Sigmoid colon (tissue), 7 donors: ENCODE measurements around the gene HAND1. TPM values are rescaled to one million over a fixed set of nuclear protein-coding genes. Genes with fewer than 3 reads are reported as not detected.
A peak's percentile ranks its signal among the peaks of the same experiment; 100 is the strongest.

ENCODE experiments used
- DNase-seq: peaks from one replicate; pipeline ENCODE4 v3.0.0-alpha.2; 2019
- H3K27ac ChIP-seq, 4 donors: fragments of 200-600 bp; sonication (generic); one replicate each; pipeline ENCODE4 v1.5.1; 2016 to 2019; ENCODE audit warnings: mild to moderate bottlenecking in 1 of 4
- H3K27me3 ChIP-seq, 3 donors: fragments of 200-600 bp; sonication (generic); one replicate each; pipeline ENCODE4 v1.5.1; 2019; ENCODE audit warnings: mild to moderate bottlenecking in 1 of 3
- H3K36me3 ChIP-seq, 4 donors: fragments of 200-600 bp; sonication (generic); one replicate each; pipeline ENCODE4 v1.5.1; 2016 to 2019
- H3K4me1 ChIP-seq, 4 donors: fragments of 200-600 bp; sonication (generic); one replicate each; pipeline ENCODE4 v1.5.1; 2017 to 2019
- H3K4me3 ChIP-seq, 4 donors: fragments of 200-600 bp; sonication (generic); one replicate each; pipeline ENCODE4 v1.5.1; 2017 to 2019; ENCODE audit warnings: mild to moderate bottlenecking in 2 of 4, moderate library complexity in 1 of 4
- H3K9me3 ChIP-seq, 4 donors: fragments of 200-600 bp in 3 of 4; sonication (generic) in 3 of 4; one replicate each; pipeline versions ENCODE4 v1.5.1 to v1.6.1; 2013 to 2019
- EP300 ChIP-seq, 4 donors: sonication (generic); formaldehyde crosslinking; IDR thresholded peaks; one replicate each; pipeline ENCODE4 v1.6.1; 2017; ENCODE audit warnings: antibody characterized with exemption in 4 of 4
- POLR2A ChIP-seq, 2 donors: fragments of 450-650 bp; IDR thresholded peaks; one replicate each; pipeline ENCODE4 v1.6.1; 2016; ENCODE audit warnings: antibody characterized with exemption in 2 of 2, mild to moderate bottlenecking in 2 of 2, moderate library complexity in 2 of 2
- POLR2AphosphoS5 ChIP-seq, 4 donors: sonication (generic); formaldehyde crosslinking; IDR thresholded peaks; one replicate each; pipeline ENCODE4 v1.6.1; 2017; ENCODE audit warnings: antibody characterized with exemption in 4 of 4
- WGBS, 2 donors: extraction: QIAGEN DNeasy Blood & Tissue Kit; methylation state at CpG; one replicate each; pipeline ENCODE4 v1.1.7; 2013; 5-methylcytosine and 5-hydroxymethylcytosine counted together
- intact Hi-C: fragments of 100-400 bp; cut with DNase I; formaldehyde crosslinking; loops from one replicate; pipeline ENCODE4 v1.15.1; 2023
- polyA plus RNA-seq, 3 donors: library from polyadenylated mRNA; stranded (reverse); fragments of 200-250 nt; gene quantifications; one replicate each; pipeline ENCODE4 v1.2.3, GENCODE V29; 2013
- total RNA-seq, 4 donors: library from RNA; depleted of rRNA; stranded (reverse); fragments of >200 nt; gene quantifications; one replicate each; pipeline ENCODE4 v1.1.0, GENCODE V29; 2016
- TF ChIP-seq, protein P1 (sequence below), 4 experiments: fragments of 450-650 bp in 3 of 4; fragments of 200-600 bp in 1 of 4; IDR thresholded peaks; one replicate each; pipeline ENCODE4 v1.5.1; 2016 to 2019; ENCODE audit warnings: antibody characterized with exemption in 4 of 4, mild to moderate bottlenecking in 3 of 4, moderate library complexity in 2 of 4
- donor health status: healthy with polysubstance abuse.
- donor health status: Bipolar disorder and iron deficiency.
- donor health status: healthy.

HAND1 gene
- total and polyA plus RNA-seq, 7 donors = 2.4 to 69.2 (median 46.0) TPM; not detected in 1

DNA sequence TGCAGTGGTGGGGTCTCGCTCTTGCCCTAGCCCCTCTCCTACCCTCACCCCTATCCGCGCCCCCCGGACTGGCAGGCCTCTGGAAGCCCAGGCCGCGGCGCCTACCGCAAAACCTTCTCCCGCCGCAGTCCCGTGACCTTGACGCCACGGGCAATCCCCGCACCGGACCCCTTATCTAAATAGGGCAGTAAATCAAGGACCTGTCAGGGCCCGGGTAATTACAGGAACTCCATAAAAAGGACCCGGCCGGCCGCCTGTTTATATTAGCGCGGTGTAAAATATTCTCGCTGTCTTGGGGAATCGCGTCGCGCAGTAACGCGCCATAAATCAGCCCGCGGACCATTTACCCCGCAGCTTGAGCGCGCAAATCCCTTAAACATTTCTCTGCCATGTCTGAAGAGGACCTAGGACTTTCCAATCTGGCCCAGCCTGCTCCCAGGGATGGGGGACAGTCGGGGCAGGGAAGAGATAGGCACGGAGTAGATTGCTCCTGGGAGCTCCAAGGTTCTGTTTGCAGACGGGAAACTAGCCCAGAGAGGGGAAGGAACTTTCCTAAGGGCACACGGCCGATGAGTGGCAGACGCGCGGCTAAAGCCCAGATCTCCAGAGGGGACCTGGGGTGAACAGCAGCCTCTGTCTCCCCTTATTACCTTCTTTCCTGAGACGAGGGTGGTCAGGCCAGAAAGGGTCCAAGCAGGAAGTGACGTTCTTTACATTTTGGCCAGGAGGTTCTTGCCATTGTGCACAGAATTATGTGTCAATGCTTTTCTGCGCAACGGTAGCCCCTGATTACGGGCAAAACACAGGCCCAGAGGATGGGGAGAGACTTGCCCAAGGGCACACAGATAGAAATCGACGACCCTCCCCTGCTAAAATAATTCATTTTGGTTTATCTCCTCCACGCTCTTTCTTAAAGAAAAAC lies 4.8 kb upstream of the HAND1 start:
- TF ChIP-seq, protein P1, sequence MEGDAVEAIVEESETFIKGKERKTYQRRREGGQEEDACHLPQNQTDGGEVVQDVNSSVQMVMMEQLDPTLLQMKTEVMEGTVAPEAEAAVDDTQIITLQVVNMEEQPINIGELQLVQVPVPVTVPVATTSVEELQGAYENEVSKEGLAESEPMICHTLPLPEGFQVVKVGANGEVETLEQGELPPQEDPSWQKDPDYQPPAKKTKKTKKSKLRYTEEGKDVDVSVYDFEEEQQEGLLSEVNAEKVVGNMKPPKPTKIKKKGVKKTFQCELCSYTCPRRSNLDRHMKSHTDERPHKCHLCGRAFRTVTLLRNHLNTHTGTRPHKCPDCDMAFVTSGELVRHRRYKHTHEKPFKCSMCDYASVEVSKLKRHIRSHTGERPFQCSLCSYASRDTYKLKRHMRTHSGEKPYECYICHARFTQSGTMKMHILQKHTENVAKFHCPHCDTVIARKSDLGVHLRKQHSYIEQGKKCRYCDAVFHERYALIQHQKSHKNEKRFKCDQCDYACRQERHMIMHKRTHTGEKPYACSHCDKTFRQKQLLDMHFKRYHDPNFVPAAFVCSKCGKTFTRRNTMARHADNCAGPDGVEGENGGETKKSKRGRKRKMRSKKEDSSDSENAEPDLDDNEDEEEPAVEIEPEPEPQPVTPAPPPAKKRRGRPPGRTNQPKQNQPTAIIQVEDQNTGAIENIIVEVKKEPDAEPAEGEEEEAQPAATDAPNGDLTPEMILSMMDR (IDR thresholded peaks at IDR 0.05) = no peak
- TF ChIP-seq POLR2A (IDR thresholded peaks at IDR 0.05) (no peak), EP300 (IDR thresholded peaks at IDR 0.05) (peak; percentile 38 to 79 (median 66)), POLR2AphosphoS5 (IDR thresholded peaks at IDR 0.05) (peak; percentile 71 to 87 (median 80))
- H3K36me3 ChIP-seq = no peaks in the 10 kb centered on the region
- WGBS, 2 donors = 4 to 6% methylated on average over 49 of the region's 49 CpGs
- peak overlapping the region in 3 of 4 donors; percentile 2 to 31 (median 30) for H3K4me3 ChIP-seq
- H3K27me3 ChIP-seq = peaks cover 4 to 62% (median 4%) of the 10 kb centered on the region in 3 donors
- peak overlapping the region in 3 of 4 donors; percentile 91 to 96 (median 94) for H3K27ac ChIP-seq
- intact Hi-C loops = no loop called here
- peak; percentile 89 for DNase-seq
- H3K9me3 ChIP-seq = no peaks in the 10 kb centered on the region
- peaks cover 0 to 92% (median 84%) of the 10 kb centered on the region in 4 donors for H3K4me1 ChIP-seq

DNA sequence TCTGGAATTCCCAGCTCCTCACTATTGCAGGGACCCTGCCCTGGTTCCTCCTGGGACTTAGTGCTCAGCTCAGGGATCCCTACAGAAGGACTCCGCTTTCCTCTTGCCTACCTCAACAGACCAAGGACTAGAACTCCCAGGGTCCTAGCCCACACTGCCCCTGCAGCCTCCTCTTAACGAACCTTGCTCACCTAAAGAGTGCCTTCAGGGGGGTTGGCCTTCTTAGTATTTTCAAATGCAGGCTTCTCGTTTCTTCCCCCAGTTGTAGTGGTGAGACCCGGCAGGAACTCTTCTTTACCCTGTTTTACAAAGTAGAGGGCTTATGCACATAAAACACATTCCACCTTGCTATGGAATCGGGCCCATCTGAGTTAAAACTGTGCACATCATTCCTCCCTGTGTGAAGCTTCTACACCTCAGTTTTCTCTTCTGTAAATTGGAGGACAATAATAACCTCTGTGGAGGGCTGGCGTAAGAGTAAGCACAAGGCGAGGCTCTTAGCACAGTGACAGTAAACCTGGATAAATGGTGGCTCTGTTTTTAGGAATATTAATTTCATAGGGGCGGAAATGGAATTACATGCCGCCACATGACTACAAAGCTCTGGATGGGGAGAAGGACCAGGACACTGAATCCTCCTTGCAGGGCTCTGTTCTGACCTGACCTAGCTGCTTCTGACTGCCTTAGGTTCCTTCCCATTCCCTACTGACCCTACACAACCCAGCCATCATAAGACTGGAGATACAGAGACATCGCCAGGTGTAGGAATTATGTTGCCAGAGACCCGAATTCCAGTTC lies 3.8 kb upstream of the HAND1 start:
- peaks cover 0 to 88% (median 87%) of the 10 kb centered on the region in 4 donors for H3K4me1 ChIP-seq
- H3K27ac ChIP-seq = peak overlapping the region in 3 of 4 donors; percentile 91 to 96 (median 94)
- TF ChIP-seq, protein P1 (IDR thresholded peaks at IDR 0.05) = no peak
- TF ChIP-seq EP300 (IDR thresholded peaks at IDR 0.05) = no peak
- TF ChIP-seq POLR2AphosphoS5 (IDR thresholded peaks at IDR 0.05) = no peak
- TF ChIP-seq POLR2A (IDR thresholded peaks at IDR 0.05) = no peak
- no peak for DNase-seq
- intact Hi-C loops = no loop called here
- no peaks in the 10 kb centered on the region for H3K9me3 ChIP-seq
- H3K36me3 ChIP-seq = no peaks in the 10 kb centered on the region
- 29% methylated on average over 11 of the region's 11 CpGs for WGBS, 2 donors
- H3K4me3 ChIP-seq = peak overlapping the region in 1 of 4 donors; percentile 31
- peaks cover 4 to 67% (median 4%) of the 10 kb centered on the region in 3 donors for H3K27me3 ChIP-seq

DNA sequence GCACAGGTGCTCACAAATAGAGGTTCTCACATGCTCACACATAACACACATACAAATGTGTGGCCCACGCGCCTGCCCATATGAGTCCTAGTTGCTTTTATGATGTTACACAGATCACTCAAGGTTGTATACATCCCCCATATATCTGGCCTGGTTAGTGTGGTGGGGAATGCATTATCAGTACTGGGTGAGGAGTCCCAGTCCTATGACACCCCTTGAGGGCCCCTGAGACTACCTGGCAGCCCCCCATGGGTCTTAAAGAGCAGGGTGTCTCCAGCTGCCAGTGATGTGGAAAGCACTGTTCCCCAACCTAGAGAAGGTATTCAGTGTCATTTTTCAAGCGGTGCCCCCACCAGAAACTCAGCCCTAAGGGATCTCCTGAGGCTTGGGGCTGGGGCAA lies 2.8 kb upstream of the HAND1 start:
- H3K36me3 ChIP-seq = no peaks in the 10 kb centered on the region
- intact Hi-C loops = no loop called here
- H3K4me3 ChIP-seq = no peak overlapping the region
- 29 to 44% methylated on average over 3 of the region's 3 CpGs for WGBS, 2 donors
- H3K9me3 ChIP-seq = no peaks in the 10 kb centered on the region
- peaks cover 4 to 68% (median 4%) of the 10 kb centered on the region in 3 donors for H3K27me3 ChIP-seq
- DNase-seq = no peak
- H3K4me1 ChIP-seq = peaks cover 0 to 84% (median 82%) of the 10 kb centered on the region in 4 donors
- peak overlapping the region in 3 of 4 donors; percentile 91 to 96 (median 94) for H3K27ac ChIP-seq
- TF ChIP-seq POLR2A (IDR thresholded peaks at IDR 0.05) = no peak
- no peak for TF ChIP-seq EP300 (IDR thresholded peaks at IDR 0.05)
- TF ChIP-seq, protein P1 (IDR thresholded peaks at IDR 0.05) = no peak
- no peak for TF ChIP-seq POLR2AphosphoS5 (IDR thresholded peaks at IDR 0.05)

DNA sequence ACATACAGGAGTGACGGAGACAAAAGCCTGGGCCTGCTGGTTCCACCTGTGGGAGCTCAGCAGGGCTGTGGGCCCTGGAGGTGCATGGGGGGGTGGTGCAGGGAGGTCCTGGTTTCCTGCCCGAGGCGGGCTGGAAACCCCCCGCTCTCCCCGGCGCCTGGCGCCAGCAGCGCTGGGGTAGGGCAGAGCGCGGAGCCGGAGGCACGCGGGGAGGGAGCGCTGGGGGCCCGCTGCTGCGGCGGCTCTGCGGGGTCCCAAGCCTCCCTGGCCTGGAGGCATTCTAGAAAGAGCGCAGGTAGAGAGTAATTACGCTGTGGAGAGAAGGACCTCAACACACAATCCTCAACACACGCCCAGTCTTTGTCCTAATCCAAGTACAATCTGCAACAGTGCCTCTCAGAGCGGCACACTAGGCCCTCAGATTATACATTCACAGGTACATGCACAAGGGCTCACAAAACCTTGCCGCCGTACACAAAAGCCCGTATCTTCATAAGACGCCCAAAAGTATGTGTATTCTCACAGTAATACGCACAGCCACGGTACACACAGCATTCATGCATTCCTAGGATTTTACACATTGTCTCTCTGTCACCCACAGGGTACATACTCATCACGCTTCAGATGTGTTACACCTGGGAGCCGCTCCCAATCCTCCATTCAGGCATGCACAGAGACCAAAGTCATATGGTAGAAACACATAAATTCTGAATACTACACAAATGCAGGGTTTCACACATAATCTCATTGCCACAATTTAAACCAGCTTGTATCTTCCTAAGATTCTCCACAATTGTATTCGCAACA lies 2.1 kb upstream of the HAND1 start:
- Histone ChIP-seq H3K27me3 (peaks cover 4 to 70% (median 4%) of the 10 kb centered on the region in 3 donors), H3K27ac (peak overlapping the region in 3 of 4 donors; percentile 91 to 96 (median 94))

More for the DNA sequence above, 2.1 kb upstream of the HAND1 start:
- peaks cover 0 to 82% (median 82%) of the 10 kb centered on the region in 4 donors for H3K4me1 ChIP-seq
- TF ChIP-seq EP300 (IDR thresholded peaks at IDR 0.05) (no peak), POLR2AphosphoS5 (IDR thresholded peaks at IDR 0.05) (no peak), POLR2A (IDR thresholded peaks at IDR 0.05) (no peak)
- TF ChIP-seq, protein P1 (IDR thresholded peaks at IDR 0.05) = no peak
- no peaks in the 10 kb centered on the region for H3K9me3 ChIP-seq
- intact Hi-C loops = loop anchor here (5.0 kb wide), 1 partner anchor 377 kb away; the partner anchor contains the start of gene CNOT8
- no peak for DNase-seq
- 14 to 16% methylated on average over 31 of the region's 31 CpGs for WGBS, 2 donors
- peak overlapping the region in 3 of 4 donors; percentile 72 to 77 (median 73) for H3K4me3 ChIP-seq
- no peaks in the 10 kb centered on the region for H3K36me3 ChIP-seq
